Embryonic facial prominence (tissue), 1 donor: Measurements from ENCODE around the gene TIGAR.

ENCODE experiments used
- DNase-seq: peaks from one replicate; pipeline ENCODE4 v3.0.0-alpha.2; 2016; ENCODE audit errors: extremely low spot score

The TIGAR gene

DNA sequence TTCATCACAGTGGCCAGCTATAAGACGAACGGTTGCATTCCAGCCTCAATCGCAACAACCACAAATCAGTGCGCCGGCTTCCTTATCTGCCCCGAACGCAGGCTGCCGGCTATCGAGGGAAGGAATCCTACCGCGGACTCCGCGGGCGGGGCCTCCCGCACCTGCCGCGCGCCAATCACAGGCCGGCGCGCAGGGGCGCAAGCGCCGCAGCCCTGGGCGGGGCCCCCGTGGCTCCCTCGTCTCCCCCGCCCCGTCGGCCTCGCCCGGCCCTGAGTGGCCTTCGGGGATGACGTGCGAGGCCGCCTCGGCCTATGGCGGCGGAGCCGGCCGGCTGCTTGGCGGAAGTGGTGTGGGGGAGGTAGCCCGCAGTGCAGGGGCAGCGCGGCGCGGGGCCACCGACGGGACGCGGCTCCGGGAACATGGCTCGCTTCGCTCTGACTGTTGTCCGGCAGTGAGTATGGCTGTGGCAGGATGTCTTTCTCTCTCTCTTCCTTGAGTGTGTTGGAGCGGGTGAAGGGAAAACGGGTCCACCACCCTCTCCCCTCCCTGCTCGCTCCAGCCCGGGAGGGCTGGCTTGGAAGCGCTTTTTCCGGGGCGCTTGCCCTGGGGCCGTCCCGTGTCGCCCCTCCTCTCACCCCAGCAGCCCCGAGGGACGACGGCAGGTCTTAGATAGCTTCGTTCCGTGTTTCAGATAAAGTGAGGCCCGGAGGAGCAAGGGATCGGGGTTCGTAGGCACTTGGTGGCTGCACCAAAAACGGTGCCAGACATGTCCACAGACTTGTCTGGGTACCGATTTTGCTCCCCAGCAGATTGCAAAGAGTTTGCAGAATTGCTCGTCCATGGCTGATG lies at the start of gene TIGAR:
Gene TIGAR, plus strand, starts transcription at position 361 of the 849 bp plus-strand sequence. Its CDS starts 59 bp downstream, at position 420.
- peak; percentile 75 for DNase-seq

- peak; percentile 95 for DNase-seq
Measured at GRCh38 chr12:4271717-4272423, 49.1 kb upstream of the TIGAR start.

GRCh38 chr12:4272424-4273272 lies 48.4 kb upstream of the TIGAR start:
- DNase-seq = no peak

GRCh38 chr12:4273273-4273651 lies 47.8 kb upstream of the TIGAR start:
- no peak for DNase-seq

DNA sequence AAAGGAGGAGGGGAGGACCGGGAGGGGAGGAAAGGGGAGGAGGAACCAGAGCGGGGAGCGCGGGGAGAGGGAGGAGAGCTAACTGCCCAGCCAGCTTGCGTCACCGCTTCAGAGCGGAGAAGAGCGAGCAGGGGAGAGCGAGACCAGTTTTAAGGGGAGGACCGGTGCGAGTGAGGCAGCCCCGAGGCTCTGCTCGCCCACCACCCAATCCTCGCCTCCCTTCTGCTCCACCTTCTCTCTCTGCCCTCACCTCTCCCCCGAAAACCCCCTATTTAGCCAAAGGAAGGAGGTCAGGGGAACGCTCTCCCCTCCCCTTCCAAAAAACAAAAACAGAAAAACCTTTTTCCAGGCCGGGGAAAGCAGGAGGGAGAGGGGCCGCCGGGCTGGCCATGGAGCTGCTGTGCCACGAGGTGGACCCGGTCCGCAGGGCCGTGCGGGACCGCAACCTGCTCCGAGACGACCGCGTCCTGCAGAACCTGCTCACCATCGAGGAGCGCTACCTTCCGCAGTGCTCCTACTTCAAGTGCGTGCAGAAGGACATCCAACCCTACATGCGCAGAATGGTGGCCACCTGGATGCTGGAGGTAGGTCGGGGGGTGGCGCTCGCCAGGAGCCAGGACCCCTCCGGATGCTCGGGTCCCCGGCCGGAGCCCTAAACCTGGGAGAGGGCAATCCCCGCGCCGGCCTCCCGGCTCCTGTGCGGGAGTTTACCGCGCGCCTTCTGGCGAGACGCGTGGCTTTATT lies 47.2 kb upstream of the TIGAR start, which contains the start of gene CCND2:
Gene CCND2, plus strand, starts transcription at position 111 of the 744 bp plus-strand sequence. Its CDS starts 279 bp downstream, at position 390.
- peak; percentile 98 for DNase-seq

- no peak for DNase-seq
Measured at GRCh38 chr12:4274396-4275015, 46.5 kb upstream of the TIGAR start.

GRCh38 chr12:4275016-4275869 lies 45.8 kb upstream of the TIGAR start:
- no peak for DNase-seq

- DNase-seq = no peak
Measured at GRCh38 chr12:4275870-4276301, 45.1 kb upstream of the TIGAR start.

DNA sequence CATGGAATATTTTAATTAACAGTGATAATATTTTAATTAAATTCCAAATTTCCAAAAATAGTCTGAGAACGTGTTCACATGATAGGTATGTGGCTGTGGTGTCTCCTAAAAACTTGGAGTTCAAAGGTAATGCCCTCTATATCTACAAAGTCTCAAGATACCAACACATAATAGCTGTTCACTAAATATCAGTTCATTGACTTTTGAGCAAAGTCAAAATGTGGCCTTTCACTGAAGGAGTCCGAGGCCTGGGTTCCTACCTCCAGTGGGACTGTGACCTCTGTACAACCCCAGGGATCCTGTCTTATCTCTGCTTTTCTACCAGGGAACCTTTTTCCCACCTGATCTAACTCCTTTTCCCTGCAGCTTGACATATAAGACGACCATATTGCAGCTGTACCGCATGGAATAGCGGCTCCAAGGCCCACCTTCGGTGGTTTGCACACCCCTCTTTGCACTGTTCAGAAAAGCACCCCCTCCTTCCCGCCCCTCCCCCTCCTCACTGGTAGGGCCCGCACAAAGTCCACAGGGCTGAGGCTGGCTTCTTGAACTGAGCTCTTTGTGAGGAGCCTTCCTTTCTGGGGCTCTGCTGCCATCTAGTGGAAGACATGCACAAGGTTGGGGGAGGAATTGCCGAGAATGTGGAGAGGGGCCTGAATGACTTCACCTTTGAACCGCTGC lies 44.3 kb upstream of the TIGAR start:
- peak; percentile 90 for DNase-seq

- no peak for DNase-seq
Measured at GRCh38 chr12:4277205-4277543, 43.8 kb upstream of the TIGAR start.

DNA sequence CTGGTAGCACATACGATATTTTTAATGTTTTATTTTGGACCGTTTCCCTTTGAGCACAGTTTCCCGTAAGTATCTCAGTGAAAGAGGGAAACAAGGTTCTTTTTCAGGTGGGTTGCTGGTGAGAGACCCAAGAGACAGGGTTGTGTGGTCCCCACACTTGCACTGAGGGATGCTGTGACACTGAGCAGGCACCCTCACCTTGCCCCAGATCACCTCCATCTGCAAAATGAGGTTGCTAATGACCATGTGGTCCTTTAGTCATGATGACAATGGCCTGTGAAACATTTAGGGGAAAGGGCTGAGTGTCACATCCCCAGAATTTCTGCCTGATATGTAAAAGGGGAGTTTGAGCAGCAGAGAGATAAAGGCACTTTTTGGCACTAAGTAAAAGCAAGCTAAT lies 43.2 kb upstream of the TIGAR start:
- no peak for DNase-seq

DNA sequence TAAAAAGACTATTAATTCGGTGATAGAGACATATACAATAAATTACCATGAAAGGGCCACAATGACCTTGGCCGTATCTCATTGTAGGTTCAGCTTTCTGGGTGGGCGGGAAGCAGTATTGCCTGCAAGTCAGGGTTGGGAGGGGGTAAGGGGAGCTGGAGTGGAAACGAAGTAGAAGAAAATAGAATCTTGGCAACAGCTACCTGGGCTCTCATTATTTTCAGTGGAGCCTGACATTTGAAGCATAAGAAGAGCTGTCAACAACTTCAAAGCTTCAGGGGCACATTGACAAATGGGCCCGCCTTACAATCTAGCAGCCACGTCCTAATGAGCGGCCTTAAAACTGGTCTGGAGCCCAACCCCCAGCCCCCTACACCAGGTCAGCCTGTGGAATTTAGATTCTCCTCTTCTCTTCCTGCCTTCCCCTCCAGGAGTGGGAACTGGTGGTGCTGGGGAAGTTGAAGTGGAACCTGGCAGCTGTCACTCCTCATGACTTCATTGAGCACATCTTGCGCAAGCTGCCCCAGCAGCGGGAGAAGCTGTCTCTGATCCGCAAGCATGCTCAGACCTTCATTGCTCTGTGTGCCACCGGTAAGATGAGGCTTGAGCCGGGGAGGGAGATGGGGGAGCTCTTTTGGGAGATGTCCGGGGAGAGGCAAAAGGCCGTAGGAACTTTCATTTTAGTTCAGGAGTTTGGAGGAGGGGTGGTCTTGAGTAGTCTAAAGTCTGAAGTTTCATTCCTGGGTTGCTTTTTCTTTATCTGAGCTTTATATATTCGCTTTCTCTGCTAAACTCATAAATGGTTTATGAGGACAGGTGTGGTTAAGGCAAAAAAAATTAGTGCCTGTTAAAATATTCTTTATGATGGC lies 42.5 kb upstream of the TIGAR start:
- DNase-seq = no peak

GRCh38 chr12:4279198-4279690 lies 41.8 kb upstream of the TIGAR start:
- no peak for DNase-seq

DNA sequence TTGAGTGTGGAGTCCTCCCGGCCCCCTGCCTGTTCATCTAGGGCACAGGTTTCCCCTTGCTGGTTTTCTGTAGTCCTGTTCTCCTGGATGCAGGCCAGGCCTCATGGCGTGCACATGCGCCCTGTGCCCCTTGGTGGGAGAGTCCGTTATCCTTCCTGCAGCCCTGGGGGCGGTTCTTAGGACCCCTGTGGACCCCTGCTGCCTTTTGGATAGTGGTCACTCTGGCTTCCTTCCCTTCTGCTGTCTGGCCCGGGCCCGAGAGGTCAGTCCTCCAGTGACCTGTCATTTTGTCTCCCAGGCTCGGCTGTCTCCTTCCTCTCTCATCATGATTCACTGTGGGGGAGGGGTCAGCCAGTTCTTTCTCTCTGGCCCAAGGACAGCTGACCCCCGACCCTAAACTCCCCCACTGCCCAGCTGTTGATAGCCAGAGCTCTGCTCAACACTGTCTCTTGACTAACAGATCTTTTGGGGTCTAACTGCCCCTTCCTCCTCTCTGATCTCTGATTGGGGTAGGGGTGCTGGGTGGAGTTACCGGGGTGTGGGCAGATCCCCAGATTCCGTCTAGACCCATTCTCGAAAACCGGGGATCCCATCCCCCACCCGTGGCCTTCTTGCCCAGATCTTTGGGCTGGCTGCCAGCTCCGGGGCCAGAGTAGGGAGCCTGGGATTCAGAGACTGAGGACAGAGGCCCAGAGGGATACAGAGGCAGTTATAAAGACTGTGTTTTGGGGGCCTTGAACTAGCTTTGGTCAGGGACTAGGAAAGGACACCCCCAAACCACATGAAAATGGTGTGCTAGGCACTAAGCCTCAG lies 40.5 kb upstream of the TIGAR start:
- DNase-seq = no peak

DNA sequence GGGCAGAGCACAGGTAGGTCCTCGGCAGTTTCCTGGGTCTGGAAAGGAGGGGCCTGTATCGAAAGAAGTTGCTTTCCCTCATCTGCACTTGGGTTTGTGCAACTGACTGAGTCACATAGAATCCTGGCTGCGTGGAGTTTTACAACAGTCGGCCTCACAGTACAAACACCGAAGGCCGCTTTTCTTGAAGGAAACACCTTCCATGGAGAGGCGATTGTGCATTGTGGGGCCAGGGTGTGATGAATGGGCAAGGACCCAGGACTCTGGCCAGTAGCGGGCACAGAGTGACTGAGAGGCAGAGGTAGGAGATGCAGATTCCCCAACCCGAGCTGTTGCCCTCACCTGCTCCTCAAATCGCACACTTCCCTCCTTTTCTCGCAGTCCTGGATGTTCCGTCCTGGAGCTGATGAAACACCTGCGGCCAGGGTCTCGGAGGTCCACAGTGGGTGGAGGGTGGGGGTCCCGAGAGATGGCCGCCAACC lies 39.8 kb upstream of the TIGAR start:
- no peak for DNase-seq

DNA sequence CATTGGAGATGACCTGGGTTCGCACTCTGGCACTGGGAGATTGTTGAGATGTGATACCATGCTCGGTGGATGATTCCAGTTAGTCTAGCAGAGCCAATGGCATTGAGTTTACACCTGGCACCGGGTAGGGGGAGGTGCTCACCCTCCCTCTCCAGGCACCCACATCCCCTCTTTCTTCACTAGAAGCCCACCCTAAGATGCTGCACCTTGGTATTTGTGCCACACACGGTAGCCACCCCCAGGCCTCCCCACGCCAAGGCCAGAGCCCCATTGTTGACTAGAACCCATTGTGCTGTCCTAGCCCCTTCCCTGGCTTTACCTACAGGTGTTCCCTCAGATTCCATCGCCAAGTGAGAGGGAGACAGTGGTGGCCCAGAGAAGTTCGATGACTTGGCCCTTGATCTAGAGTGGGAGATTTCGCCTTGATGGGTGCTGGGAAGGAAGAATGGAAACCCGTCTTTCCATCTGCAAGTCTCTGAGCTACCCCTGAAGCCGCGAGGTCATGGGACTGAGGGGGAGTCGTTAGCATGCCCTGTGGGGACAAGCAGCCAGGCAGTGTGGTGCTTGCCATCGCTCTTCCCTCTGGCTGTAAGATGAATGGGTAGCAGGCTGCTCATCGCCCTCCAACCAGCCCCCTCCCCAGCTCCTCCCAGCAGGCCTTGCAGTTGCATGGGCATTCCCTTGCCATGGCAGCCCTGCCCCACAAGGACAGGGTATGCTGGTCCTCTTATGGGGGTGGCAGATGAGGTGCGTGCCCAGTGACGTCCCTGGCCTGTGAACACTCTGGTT lies 38.7 kb upstream of the TIGAR start:
- DNase-seq = no peak
